ENCODE measurements around the gene PLCD1. TPM values are rescaled to one million over a fixed set of nuclear protein-coding genes. Genes with fewer than 3 reads are reported as not detected.

Gene PLCD1
- total RNA-seq, 1 experiment from 2014 or later: 13.5 TPM

DNA sequence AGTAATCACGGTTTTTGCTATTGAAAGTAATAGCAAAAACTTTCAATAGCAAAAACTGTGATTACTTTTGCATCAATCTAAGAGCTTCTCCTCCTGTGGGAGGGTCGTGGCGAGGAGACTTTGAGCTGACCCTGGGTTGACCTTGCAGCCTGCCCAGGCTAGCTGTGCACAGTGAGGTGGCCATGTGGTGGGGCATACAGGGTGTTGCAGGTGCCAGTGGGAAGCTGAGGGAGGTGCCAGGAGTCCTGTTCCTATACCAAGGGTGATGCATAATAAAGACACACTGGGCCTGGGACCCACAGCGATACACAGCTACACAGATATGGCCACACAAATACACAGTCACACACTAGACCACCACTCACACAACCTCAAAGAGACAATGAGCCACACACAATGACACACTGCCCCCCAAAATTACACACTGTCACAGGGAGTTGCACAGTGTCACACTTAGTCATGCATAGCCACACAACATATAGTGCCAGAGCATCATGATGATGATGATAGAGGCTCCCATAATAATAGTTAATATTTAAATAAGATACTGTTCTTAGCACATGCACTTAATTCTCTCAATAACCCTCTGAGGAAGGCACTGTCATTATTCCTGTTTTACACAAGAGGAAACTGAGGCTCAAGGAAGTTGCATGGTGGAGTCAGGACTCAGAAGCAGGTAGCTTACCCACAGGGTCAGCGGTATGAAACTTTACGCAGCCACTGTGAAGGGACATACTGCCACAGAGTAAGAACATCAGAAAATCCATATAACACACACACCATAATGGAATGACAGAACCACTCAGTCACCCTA is 6.3 kb downstream of the PLCD1 start:
- CTCF ChIA-PET: interaction anchor here (0.6 to 0.7 kb wide), 3 partner anchors 21 to 223 kb away, joined by 3 to 12 read pairs (median 7); no protein-coding TSS in a partner anchor
- Histone ChIP-seq H3K27me3 (ENCODE audit: insufficient read depth, low read depth) (no peaks in the 10 kb centered on the region), H3K9me2 (ENCODE audit: insufficient read depth) (no peaks in the 10 kb centered on the region), H3K79me2 (ENCODE audit: low read depth) (no peaks in the 10 kb centered on the region), H2AFZ (no peak overlapping the region), H3F3A (ENCODE audit: insufficient read depth, low read depth) (peaks cover 20% of the 10 kb centered on the region), H3K4me2 (no peak overlapping the region), H3K9me3 (ENCODE audit: insufficient read depth, low read depth) (no peaks in the 10 kb centered on the region), H4K20me1 (ENCODE audit: insufficient read depth) (no peaks in the 10 kb centered on the region), H3K4me1 (replicated peaks; ENCODE audit: insufficient read depth) (peaks cover 17% of the 10 kb centered on the region), H3K36me3 (ENCODE audit: low read depth) (no peaks in the 10 kb centered on the region), H3K4me3 (no peak overlapping the region), H3K27ac (no peak overlapping the region)
- TF ChIP-seq, protein P1, sequence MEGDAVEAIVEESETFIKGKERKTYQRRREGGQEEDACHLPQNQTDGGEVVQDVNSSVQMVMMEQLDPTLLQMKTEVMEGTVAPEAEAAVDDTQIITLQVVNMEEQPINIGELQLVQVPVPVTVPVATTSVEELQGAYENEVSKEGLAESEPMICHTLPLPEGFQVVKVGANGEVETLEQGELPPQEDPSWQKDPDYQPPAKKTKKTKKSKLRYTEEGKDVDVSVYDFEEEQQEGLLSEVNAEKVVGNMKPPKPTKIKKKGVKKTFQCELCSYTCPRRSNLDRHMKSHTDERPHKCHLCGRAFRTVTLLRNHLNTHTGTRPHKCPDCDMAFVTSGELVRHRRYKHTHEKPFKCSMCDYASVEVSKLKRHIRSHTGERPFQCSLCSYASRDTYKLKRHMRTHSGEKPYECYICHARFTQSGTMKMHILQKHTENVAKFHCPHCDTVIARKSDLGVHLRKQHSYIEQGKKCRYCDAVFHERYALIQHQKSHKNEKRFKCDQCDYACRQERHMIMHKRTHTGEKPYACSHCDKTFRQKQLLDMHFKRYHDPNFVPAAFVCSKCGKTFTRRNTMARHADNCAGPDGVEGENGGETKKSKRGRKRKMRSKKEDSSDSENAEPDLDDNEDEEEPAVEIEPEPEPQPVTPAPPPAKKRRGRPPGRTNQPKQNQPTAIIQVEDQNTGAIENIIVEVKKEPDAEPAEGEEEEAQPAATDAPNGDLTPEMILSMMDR (conservative IDR thresholded peaks at IDR 0.05): no peak
- no peak for TF ChIP-seq EZH2 (IDR thresholded peaks at IDR 0.05; ENCODE audit: low read depth)
- intact Hi-C loops (cut with micrococcal nuclease; ENCODE audit: unreplicated experiment): no loop called here
- no TSS peak for BruUV-seq (replicated peaks)
- no peak for DNase-seq
- POLR2A ChIA-PET (ENCODE audit: unreplicated experiment): no interaction called here

DNA sequence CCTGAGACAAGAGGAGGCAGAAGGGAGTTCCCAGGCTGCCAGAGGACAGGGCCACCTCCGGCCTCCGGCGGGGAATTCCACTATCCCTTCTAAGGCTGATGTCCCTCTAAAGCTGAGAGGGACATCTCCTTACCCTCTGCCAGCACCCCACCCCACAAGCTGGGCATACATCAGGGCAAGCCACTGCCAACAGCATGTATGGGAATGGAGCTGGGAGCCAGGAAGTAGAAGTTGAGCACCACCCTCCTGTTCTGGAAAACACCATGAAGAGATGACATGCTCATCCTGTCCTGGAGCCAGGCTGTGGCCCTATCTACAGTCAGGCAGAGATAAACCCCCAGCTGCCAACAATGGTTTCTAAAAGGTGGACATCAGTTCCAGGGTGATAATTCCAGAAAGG is 7.1 kb downstream of the PLCD1 start:
- no peaks in the 10 kb centered on the region for H3K9me2 ChIP-seq (ENCODE audit: insufficient read depth)
- intact Hi-C loops (cut with micrococcal nuclease; ENCODE audit: unreplicated experiment): no loop called here
- H3K4me1 ChIP-seq (replicated peaks; ENCODE audit: insufficient read depth): peaks cover 13% of the 10 kb centered on the region
- no peaks in the 10 kb centered on the region for H3K9me3 ChIP-seq (ENCODE audit: insufficient read depth, low read depth)
- DNase-seq: no peak
- no peak for TF ChIP-seq EZH2 (IDR thresholded peaks at IDR 0.05; ENCODE audit: low read depth)
- TF ChIP-seq, protein P1 (conservative IDR thresholded peaks at IDR 0.05): no peak
- no peak overlapping the region for H3K27ac ChIP-seq
- H3K4me2 ChIP-seq: no peak overlapping the region
- POLR2A ChIA-PET (ENCODE audit: unreplicated experiment): no interaction called here
- H4K20me1 ChIP-seq (ENCODE audit: insufficient read depth): no peaks in the 10 kb centered on the region
- no peaks in the 10 kb centered on the region for H3K79me2 ChIP-seq (ENCODE audit: low read depth)
- H3K4me3 ChIP-seq: no peak overlapping the region
- H3F3A ChIP-seq (ENCODE audit: insufficient read depth, low read depth): peaks cover 20% of the 10 kb centered on the region
- no TSS peak for BruUV-seq (replicated peaks)
- H2AFZ ChIP-seq: no peak overlapping the region
- H3K27me3 ChIP-seq (ENCODE audit: insufficient read depth, low read depth): no peaks in the 10 kb centered on the region
- CTCF ChIA-PET: interaction anchor here (0.6 kb wide), 1 partner anchor 22 kb away, joined by 3 read pairs; no protein-coding TSS in a partner anchor
- no peaks in the 10 kb centered on the region for H3K36me3 ChIP-seq (ENCODE audit: low read depth)

DNA sequence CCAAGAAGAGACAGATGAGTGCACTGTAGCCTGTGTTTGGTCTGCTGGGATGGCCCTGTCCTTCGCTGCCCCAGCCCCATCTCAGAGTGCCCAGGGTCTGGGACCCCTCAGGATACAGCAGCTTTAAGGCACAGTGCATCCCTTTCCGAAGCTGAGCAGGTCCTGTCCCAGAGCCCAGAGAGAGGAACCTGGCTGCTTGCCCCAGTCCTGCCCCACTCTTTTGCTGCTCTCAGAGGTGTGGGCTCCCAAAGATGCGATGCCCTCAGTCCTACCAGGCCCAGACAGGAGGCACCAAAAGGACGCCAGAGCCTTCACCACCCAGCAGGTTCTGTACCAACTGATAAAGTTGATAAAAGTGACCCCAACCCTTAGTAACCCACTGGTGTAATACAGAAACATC is 8.2 kb downstream of the PLCD1 start:
- no peak for DNase-seq
- no TSS peak for BruUV-seq (replicated peaks)
- Histone ChIP-seq H3K9me2 (ENCODE audit: insufficient read depth) (no peaks in the 10 kb centered on the region), H3K9me3 (ENCODE audit: insufficient read depth, low read depth) (no peaks in the 10 kb centered on the region), H2AFZ (no peak overlapping the region), H3K27ac (no peak overlapping the region), H3K4me3 (no peak overlapping the region), H3K4me2 (no peak overlapping the region), H3K36me3 (ENCODE audit: low read depth) (no peaks in the 10 kb centered on the region), H3K27me3 (ENCODE audit: insufficient read depth, low read depth) (no peaks in the 10 kb centered on the region), H3K4me1 (replicated peaks; ENCODE audit: insufficient read depth) (peaks cover 9% of the 10 kb centered on the region), H3K79me2 (ENCODE audit: low read depth) (no peaks in the 10 kb centered on the region), H3F3A (ENCODE audit: insufficient read depth, low read depth) (peaks cover 14% of the 10 kb centered on the region), H4K20me1 (ENCODE audit: insufficient read depth) (no peaks in the 10 kb centered on the region)
- POLR2A ChIA-PET (ENCODE audit: unreplicated experiment): no interaction called here
- CTCF ChIA-PET: no interaction called here
- TF ChIP-seq EZH2 (IDR thresholded peaks at IDR 0.05; ENCODE audit: low read depth): no peak
- TF ChIP-seq, protein P1 (conservative IDR thresholded peaks at IDR 0.05): no peak
- intact Hi-C loops (cut with micrococcal nuclease; ENCODE audit: unreplicated experiment): no loop called here
